RKO (cell line): ENCODE measurements around the gene GRAMD1A.

Source experiments
- DNase-seq: peaks from one replicate; pipeline ENCODE4 v3.0.0-alpha.2; 2016; ENCODE audit warnings: low spot score

GRAMD1A gene

GRCh38 chr19:35055715-35056179 is 55.6 kb downstream of the GRAMD1A start:
- DNase-seq, result no peak

GRCh38 chr19:35056513-35057063 is 56.5 kb downstream of the GRAMD1A start:
- DNase-seq, result no peak

- no peak for DNase-seq
Observed at GRCh38 chr19:35058370-35058769, 58.2 kb downstream of the GRAMD1A start.

GRCh38 chr19:35059006-35059798 is 59.1 kb downstream of the GRAMD1A start:
- DNase-seq, result no peak

DNA sequence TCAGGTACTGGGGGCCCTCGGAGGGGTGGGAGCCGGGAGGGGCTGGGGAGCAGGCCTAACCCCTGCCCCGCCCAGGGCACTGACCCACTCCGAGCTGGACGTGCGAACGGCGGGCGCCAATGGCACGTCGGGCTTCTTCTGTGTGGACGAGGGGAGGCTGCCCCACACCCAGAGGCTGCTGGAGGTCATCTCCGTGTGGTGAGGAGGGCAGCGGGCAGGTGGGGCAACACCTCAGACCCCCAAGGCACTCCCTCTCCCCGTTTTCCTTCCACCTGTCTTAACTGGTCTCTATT is 59.6 kb downstream of the GRAMD1A start:
- no peak for DNase-seq

- DNase-seq, result no peak
Observed at GRCh38 chr19:35060160-35060855, 60.2 kb downstream of the GRAMD1A start.

DNA sequence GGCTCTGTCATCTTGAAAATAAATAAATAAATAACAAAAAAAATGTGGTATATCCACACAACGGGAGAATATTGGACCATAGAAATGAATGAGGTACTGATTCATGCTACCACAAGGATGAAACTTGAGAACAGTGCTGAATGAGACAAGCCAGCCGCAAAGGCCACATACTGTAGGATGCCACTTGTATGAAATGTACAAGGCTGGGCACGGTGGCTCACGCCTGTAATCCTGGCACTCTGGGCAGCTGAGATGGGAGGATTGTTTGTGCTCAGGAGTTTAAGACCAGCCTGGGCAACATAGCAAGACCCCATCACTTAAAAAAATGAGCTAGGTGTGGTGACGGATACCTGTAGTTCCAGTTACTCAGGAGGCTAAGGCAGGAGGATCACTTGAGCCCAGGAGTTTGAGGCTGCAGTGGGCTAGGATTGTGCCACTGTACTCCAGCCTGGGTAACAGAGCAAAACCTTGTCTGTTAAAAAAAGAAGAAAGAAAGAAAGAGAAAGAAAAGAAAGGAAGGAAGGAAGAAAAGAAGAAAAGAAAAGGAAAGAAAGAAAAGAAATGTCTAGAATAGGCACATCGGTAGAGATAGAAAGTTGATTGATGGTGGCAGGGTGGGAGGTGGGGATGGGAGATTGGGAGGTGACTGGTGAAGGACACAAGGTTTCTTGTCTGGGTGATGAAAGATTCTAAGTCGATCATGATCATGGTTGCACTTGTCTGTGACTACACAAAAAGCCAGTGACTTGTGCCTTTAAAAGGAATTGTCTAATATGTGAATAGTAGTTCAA is 61.7 kb downstream of the GRAMD1A start:
- DNase-seq, result no peak

GRCh38 chr19:35062942-35063341 is 62.8 kb downstream of the GRAMD1A start:
- DNase-seq, result no peak

DNA sequence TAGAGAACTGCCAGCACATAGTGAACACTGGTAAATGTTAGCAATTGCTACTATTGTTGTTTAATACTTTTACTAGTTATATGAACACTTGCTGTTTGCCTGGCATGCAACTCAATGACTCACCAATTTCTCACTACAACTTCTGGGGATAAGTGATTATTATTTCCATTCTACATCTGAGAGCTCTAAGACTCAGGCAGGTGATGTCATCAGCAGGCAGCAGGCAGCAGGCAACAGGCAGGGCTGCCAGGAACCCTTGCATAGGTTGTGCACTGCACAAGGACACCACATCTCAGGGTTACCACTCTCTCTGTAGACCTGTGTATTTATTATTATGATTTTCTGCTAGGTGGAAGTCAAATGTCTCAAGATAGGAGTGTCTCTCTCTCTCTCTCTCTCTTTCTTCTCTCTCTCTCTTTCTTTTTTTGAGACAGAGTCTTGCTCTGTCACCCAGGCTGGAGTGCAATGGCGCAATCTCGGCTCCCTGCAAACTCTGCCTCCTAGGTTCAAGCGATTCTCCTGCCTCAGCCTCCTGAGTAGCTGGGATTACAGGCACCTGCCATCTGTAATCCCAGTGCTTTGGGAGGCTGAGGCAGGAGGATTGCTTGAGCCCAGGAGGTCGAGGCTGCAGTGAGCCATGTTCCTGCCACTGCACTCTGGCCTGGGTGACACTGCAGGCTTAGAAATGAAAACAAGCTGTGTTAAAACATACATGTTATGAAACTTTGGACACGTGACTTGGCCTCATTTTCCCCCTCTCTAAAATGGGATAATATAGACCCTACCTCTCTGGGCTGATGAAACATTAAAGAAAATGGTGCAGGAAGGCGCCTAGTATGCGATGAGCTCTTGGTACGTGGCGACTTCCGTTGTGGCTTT is 64.1 kb downstream of the GRAMD1A start:
- peak; percentile 62 for DNase-seq

GRCh38 chr19:35065574-35065973 is 65.5 kb downstream of the GRAMD1A start:
- no peak for DNase-seq

GRCh38 chr19:35066121-35066520 is 66.0 kb downstream of the GRAMD1A start:
- DNase-seq, result no peak

GRCh38 chr19:35066691-35067563 is 66.8 kb downstream of the GRAMD1A start:
- DNase-seq, result peak; percentile 75

DNA sequence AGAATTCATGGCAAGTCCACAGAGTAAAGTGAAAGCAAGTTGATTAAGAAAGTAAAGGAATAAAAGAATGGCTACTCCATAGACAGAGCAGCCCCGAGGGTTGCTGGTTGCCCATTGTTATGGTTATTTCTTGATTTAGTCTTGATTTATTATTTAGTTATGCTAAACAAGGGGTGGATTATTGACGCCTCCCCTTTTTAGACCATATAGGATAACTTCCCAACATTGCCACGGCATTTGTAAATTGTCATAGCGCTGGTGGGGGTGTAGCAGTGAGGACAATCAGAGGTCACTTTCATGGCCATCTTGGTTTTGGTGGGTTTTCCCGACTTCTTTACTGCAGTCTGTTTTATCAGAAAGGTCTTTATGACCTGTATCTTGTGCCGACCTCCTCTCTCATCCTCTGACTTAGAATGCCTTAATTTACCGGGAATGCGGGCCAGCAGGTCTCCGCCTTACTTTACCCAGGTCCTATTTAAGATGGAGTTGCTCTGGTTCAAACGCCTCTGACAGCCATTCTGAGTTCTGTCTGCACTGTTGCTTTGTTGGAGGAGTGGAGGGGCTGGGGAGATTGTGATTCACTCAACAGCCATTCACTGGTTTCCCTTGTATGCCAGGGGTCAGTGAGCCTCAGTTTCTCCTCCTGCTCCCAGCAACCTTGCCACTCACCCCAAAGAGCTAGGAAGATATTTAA is 69.0 kb downstream of the GRAMD1A start:
- DNase-seq, result no peak

DNA sequence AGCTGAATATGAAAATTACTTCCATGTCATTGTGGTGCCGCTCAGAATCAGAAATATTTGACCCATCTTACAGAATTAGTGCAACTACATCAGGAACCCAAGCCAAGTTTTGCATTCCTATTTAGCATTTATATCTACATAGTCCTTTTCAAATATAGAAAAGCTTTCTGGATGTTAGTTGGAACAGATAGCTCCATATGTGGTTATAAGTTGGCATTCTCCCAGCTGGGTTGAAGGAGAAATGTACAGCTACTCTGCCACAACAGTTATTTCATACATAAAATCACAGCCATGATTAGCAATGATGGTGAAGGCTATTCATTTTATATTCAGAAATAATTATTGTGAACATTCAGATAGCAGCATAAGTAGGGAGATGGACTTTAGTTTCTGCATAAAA is 69.6 kb downstream of the GRAMD1A start:
- DNase-seq, result no peak

GRCh38 chr19:35070471-35070870 is 70.3 kb downstream of the GRAMD1A start:
- no peak for DNase-seq

- DNase-seq, result no peak
Observed at GRCh38 chr19:35073516-35073915, 73.4 kb downstream of the GRAMD1A start.

GRCh38 chr19:35073941-35074340 is 73.8 kb downstream of the GRAMD1A start:
- DNase-seq, result no peak

- no peak for DNase-seq
Observed at GRCh38 chr19:35074426-35075201, 74.5 kb downstream of the GRAMD1A start.
